ENCODE data around the gene KANTR. TPM values are rescaled to one million over a fixed set of nuclear protein-coding genes. Genes with fewer than 3 reads are reported as not detected.

The KANTR gene
- total RNA-seq, 3 donors from 2014 or later = 10.5 to 18.5 (median 15.7) TPM

DNA sequence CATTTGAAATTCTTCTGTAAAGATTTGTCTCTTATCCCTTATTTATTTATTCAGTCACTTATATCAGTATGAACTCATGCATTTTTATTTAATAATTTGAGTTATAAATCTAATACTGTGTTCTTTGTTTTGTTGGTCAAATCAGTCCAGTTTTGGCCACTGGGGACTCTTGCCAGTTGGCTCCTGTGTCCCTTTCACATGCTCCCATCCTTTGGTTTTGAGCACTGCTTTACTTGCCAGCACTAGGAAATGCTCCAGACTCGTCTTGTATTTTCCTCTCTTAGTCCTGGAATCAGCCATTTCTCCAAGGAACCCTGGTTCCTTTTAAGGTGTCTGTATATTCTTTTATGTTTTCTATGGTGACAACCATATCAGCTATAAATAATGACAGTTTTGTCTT, 28.1 kb downstream of the KANTR start:
- Histone ChIP-seq H3K36me3 (ENCODE audit: low read depth) (no peaks in the 10 kb centered on the region), H3K9me3 (no peaks in the 10 kb centered on the region), H3K4me1 (ENCODE audit: low read depth) (no peaks in the 10 kb centered on the region), H3K4me3 (no peak overlapping the region)
- intact Hi-C loops (cut with DNase I, micrococcal nuclease) = no loop called here
- no peak for DNase-seq
- TF ChIP-seq, protein P1, sequence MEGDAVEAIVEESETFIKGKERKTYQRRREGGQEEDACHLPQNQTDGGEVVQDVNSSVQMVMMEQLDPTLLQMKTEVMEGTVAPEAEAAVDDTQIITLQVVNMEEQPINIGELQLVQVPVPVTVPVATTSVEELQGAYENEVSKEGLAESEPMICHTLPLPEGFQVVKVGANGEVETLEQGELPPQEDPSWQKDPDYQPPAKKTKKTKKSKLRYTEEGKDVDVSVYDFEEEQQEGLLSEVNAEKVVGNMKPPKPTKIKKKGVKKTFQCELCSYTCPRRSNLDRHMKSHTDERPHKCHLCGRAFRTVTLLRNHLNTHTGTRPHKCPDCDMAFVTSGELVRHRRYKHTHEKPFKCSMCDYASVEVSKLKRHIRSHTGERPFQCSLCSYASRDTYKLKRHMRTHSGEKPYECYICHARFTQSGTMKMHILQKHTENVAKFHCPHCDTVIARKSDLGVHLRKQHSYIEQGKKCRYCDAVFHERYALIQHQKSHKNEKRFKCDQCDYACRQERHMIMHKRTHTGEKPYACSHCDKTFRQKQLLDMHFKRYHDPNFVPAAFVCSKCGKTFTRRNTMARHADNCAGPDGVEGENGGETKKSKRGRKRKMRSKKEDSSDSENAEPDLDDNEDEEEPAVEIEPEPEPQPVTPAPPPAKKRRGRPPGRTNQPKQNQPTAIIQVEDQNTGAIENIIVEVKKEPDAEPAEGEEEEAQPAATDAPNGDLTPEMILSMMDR (IDR thresholded peaks at IDR 0.05) = no peak
- no peak for ATAC-seq

DNA sequence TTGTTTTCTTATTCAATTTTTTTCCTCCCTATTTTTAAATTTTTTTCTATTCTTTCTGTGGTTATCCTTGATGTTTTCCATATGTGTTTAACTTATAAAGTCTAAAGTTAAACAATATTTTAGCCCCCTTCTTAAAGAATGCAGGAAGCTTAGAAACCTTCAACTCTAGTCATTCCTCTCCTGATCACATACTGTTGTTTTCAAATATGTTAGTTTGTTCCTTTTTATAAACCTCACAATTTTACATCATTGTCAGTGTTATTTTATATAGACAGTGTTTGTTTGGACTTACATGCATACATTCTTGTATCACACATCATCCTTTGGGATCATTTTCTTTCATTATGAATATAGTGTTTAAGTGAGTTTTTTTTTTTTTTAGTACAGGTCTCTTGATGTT, 31.6 kb downstream of the KANTR start:
- H3K4me3 ChIP-seq = no peak overlapping the region
- H3K4me1 ChIP-seq (ENCODE audit: low read depth) = no peaks in the 10 kb centered on the region
- H3K9me3 ChIP-seq = no peaks in the 10 kb centered on the region
- TF ChIP-seq, protein P1 (IDR thresholded peaks at IDR 0.05) = no peak
- ATAC-seq (no peak), DNase-seq (no peak)
- intact Hi-C loops (cut with DNase I, micrococcal nuclease) = no loop called here
- H3K36me3 ChIP-seq (ENCODE audit: low read depth) = no peaks in the 10 kb centered on the region

DNA sequence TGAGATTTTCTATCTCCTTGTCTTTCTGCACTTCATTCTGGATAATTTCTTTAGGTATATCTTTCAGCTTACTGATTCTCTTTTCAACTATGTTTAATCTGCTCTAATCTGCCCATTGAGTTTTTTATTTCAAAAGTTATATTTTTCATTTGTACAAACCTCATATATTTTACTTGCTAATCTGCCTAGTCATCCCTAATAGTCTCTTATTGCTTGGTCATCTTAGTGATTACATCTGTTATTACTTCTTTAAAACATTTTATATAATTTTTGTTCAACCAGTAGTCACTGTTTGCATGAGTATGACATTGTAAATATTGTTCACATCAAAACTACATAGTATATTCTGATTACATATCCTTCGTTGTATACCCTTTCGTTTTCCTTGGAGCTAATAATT, 32.4 kb downstream of the KANTR start:
- H3K9me3 ChIP-seq = no peaks in the 10 kb centered on the region
- TF ChIP-seq, protein P1 (IDR thresholded peaks at IDR 0.05) = no peak
- H3K4me1 ChIP-seq (ENCODE audit: low read depth) = no peaks in the 10 kb centered on the region
- H3K36me3 ChIP-seq (ENCODE audit: low read depth) = no peaks in the 10 kb centered on the region
- ATAC-seq (no peak), DNase-seq (no peak)
- H3K4me3 ChIP-seq = no peak overlapping the region
- intact Hi-C loops (cut with DNase I, micrococcal nuclease) = no loop called here

DNA sequence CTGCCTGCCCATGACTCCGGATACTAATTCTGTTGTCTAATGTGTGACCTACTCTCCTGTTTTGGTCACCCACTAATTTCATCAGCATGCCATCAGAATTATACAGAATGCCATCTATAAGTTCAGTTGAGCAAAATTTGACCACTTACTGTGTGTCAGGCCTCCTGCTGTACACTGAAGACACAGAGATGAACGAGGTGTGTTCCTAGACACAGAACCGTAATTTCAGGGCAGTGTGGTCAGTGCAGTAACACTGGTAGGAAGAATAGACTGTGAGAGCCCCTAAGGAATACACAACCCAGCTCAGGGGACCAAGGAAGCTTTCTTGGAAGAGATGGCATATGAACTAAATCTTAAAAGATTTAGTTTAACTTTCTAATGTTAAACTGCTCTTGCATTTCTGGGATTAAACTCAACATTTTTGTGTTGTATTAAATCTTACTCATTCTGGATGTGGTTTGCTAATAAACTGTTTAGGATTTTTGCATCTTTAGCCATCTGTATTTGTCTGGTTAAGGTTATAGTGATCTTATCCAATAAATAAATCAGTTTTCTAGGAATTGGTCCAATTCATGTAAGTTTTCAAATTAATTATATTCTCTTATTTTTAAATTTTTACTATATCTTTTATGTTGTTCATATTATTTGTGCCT, 34.3 kb downstream of the KANTR start:
- TF ChIP-seq, protein P1 (IDR thresholded peaks at IDR 0.05) = no peak
- ATAC-seq = no peak
- no peak for DNase-seq
- Histone ChIP-seq H3K4me3 (no peak overlapping the region), H3K4me1 (ENCODE audit: low read depth) (no peaks in the 10 kb centered on the region), H3K9me3 (no peaks in the 10 kb centered on the region), H3K36me3 (ENCODE audit: low read depth) (no peaks in the 10 kb centered on the region)
- intact Hi-C loops (cut with DNase I, micrococcal nuclease) = no loop called here

DNA sequence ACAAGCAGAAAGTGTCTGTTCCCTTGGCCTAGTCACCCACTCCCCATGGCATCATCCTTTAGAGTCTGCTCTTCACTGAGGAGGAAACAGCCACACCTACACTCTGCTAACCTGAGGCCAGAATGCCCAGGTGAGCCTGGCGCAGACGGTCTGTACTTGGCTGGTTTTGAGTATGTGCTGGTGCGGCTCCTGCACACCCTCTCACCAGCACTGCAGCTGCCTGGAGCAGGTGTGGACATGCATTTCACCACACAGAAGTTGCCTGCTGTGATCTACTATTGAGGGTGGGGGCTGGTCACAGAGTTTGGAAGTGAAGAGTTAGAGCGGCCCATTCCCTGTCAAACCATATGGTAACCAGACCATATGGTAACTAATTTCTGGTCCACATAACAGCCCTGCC, 39.5 kb downstream of the KANTR start:
- DNase-seq (no peak), ATAC-seq (no peak)
- Histone ChIP-seq H3K36me3 (ENCODE audit: low read depth) (no peaks in the 10 kb centered on the region), H3K4me3 (no peak overlapping the region), H3K9me3 (no peaks in the 10 kb centered on the region), H3K4me1 (ENCODE audit: low read depth) (no peaks in the 10 kb centered on the region)
- intact Hi-C loops (cut with DNase I, micrococcal nuclease) = no loop called here
- TF ChIP-seq, protein P1 (IDR thresholded peaks at IDR 0.05) = no peak

DNA sequence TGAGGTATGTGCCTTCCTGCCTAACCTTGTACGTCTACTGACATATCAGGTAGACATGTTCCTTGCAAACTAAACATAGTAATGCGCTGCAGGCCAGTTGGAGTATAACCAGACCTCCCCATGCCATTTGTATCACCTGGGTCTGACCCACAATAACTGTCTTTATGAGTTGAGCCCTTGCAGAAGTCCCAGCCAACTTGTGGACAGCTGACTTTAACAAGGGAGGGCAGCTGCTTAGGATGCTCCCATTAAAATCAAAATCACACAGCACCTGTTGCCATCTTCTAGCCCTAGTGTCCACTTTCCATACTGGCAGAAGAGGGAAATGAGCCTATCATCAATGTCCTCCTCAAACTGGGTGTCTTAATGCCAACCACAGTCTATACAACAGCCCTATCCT, 41.6 kb downstream of the KANTR start:
- DNase-seq (no peak), ATAC-seq (no peak)
- Histone ChIP-seq H3K4me1 (ENCODE audit: low read depth) (no peaks in the 10 kb centered on the region), H3K36me3 (ENCODE audit: low read depth) (no peaks in the 10 kb centered on the region), H3K4me3 (no peak overlapping the region), H3K9me3 (no peaks in the 10 kb centered on the region)
- TF ChIP-seq, protein P1 (IDR thresholded peaks at IDR 0.05) = no peak
- intact Hi-C loops (cut with DNase I, micrococcal nuclease) = no loop called here
